Astrocyte (in vitro differentiated cells and primary cell): Measurements from ENCODE around the gene TCHH. TPM values are rescaled to one million over a fixed set of nuclear protein-coding genes. Genes with fewer than 3 reads are reported as not detected.
A peak's percentile ranks its signal among the peaks of the same experiment; 100 is the strongest.
"Not testable (repeated sequence)": the region's sequence is repeated elsewhere in the genome, so short reads cannot be mapped to it uniquely, and the experiment has no call there.

Experiments
- DNase-seq: peaks from one replicate; pipeline ENCODE4 v3.0.0-alpha.2; 2010; ENCODE audit warnings: low read depth
- FAIRE-seq: peaks from 2 replicates; lab custom pipeline; 2011; peaks lifted over from hg19 to GRCh38; lab: Jason Lieb, UNC
- H2AFZ ChIP-seq: 2 replicates; pipeline ENCODE4 v1.6.0; 2012; ENCODE audit warnings: low read depth, low read length, inconsistent platforms
- H3K27ac ChIP-seq: 2 replicates; pipeline ENCODE4 v1.5.1; 2011; ENCODE audit warnings: low read depth, low read length, inconsistent platforms
- H3K27me3 ChIP-seq: 2 replicates; pipeline ENCODE4 v1.6.0; 2011; ENCODE audit warnings: low read length, inconsistent platforms; ENCODE audit not compliant: insufficient read depth
- H3K36me3 ChIP-seq: 2 replicates; pipeline ENCODE4 v1.5.1; 2011; ENCODE audit warnings: low read length, inconsistent platforms; ENCODE audit not compliant: insufficient read depth
- H3K4me1 ChIP-seq: 2 replicates; pipeline ENCODE4 v1.5.1; 2011; ENCODE audit warnings: low read length, inconsistent platforms; ENCODE audit not compliant: insufficient read depth
- H3K4me2 ChIP-seq: 2 replicates; pipeline ENCODE4 v1.6.0; 2012; ENCODE audit warnings: low read length, inconsistent platforms
- H3K4me3 ChIP-seq: 2 replicates; pipeline ENCODE4 v1.5.1; 2011; ENCODE audit warnings: low read depth, mild to moderate bottlenecking, low read length, inconsistent platforms; ENCODE audit not compliant: insufficient read depth
- H3K79me2 ChIP-seq: 2 replicates; pipeline ENCODE4 v1.6.0; 2012; ENCODE audit warnings: mild to moderate bottlenecking, low read length, inconsistent platforms; ENCODE audit not compliant: insufficient read depth
- H3K9ac ChIP-seq: 2 replicates; pipeline ENCODE4 v1.6.0; 2012; ENCODE audit warnings: mild to moderate bottlenecking, low read length, inconsistent platforms
- H3K9me3 ChIP-seq: 2 replicates; pipeline ENCODE4 v1.5.1; 2012; ENCODE audit warnings: low read depth, mild to moderate bottlenecking, low read length, inconsistent platforms; ENCODE audit not compliant: insufficient read depth
- H4K20me1 ChIP-seq: 2 replicates; pipeline ENCODE4 v1.6.0; 2012; ENCODE audit warnings: low read length, inconsistent platforms; ENCODE audit not compliant: insufficient read depth
- H3K27ac Mint-ChIP-seq: one replicate; pipeline ENCODE4 v1.8.0; 2021; ENCODE audit warnings: mild to moderate bottlenecking, mixed read lengths; ENCODE audit not compliant: unreplicated experiment
- H3K27me3 Mint-ChIP-seq: one replicate; pipeline ENCODE4 v1.8.0; 2021; ENCODE audit warnings: low read depth, mixed read lengths; ENCODE audit not compliant: unreplicated experiment
- H3K36me3 Mint-ChIP-seq: one replicate; pipeline ENCODE4 v1.8.0; 2021; ENCODE audit warnings: low read depth, mixed read lengths; ENCODE audit not compliant: unreplicated experiment
- H3K4me1 Mint-ChIP-seq: one replicate; pipeline ENCODE4 v1.8.0; 2021; ENCODE audit warnings: low read depth, mixed read lengths; ENCODE audit not compliant: unreplicated experiment
- H3K4me3 Mint-ChIP-seq: one replicate; pipeline ENCODE4 v1.8.0; 2021; ENCODE audit warnings: mild to moderate bottlenecking, moderate library complexity, mixed read lengths; ENCODE audit not compliant: unreplicated experiment
- H3K9me3 Mint-ChIP-seq: one replicate; pipeline ENCODE4 v1.8.0; 2021; ENCODE audit warnings: mild to moderate bottlenecking, mixed read lengths; ENCODE audit not compliant: unreplicated experiment
- EZH2 ChIP-seq: IDR thresholded peaks from 2 replicates; pipeline ENCODE4 v1.6.1; 2012; ENCODE audit warnings: mild to moderate bottlenecking, low read length, inconsistent platforms; ENCODE audit not compliant: insufficient read depth
- total RNA-seq: library from RNA; stranded (reverse); gene quantifications from 2 replicates; pipeline ENCODE4 v1.2.1, GENCODE V29; 2021
- TF ChIP-seq, protein P1 (sequence below): IDR thresholded peaks from 2 replicates; pipeline ENCODE4 v1.5.1; 2011; ENCODE audit warnings: low read depth, mild to moderate bottlenecking, inconsistent platforms, low read length, moderate library complexity; ENCODE audit not compliant: insufficient read depth

Gene TCHH
- total RNA-seq, 1 donor from 2014 or later: 0.86 TPM

GRCh38 chr1:152145769-152146168 lies 30.5 kb upstream of the TCHH start:
- Histone ChIP-seq H3K4me2 (no peak overlapping the region), H3K27ac (no peak overlapping the region), H3K4me1 (no peaks in the 10 kb centered on the region), H3K36me3 (no peaks in the 10 kb centered on the region), H4K20me1 (no peaks in the 10 kb centered on the region), H3K4me3 (no peak overlapping the region), H2AFZ (no peak overlapping the region), H3K9ac (no peak overlapping the region), H3K79me2 (no peaks in the 10 kb centered on the region), H3K9me3 (peaks cover 9% of the 10 kb centered on the region), H3K27me3 (peaks cover 1% of the 10 kb centered on the region)
- no peak overlapping the region for H3K27ac Mint-ChIP-seq
- peaks cover 11% of the 10 kb centered on the region for H3K4me1 Mint-ChIP-seq
- TF ChIP-seq, protein P1, sequence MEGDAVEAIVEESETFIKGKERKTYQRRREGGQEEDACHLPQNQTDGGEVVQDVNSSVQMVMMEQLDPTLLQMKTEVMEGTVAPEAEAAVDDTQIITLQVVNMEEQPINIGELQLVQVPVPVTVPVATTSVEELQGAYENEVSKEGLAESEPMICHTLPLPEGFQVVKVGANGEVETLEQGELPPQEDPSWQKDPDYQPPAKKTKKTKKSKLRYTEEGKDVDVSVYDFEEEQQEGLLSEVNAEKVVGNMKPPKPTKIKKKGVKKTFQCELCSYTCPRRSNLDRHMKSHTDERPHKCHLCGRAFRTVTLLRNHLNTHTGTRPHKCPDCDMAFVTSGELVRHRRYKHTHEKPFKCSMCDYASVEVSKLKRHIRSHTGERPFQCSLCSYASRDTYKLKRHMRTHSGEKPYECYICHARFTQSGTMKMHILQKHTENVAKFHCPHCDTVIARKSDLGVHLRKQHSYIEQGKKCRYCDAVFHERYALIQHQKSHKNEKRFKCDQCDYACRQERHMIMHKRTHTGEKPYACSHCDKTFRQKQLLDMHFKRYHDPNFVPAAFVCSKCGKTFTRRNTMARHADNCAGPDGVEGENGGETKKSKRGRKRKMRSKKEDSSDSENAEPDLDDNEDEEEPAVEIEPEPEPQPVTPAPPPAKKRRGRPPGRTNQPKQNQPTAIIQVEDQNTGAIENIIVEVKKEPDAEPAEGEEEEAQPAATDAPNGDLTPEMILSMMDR: no peak
- no peak for TF ChIP-seq EZH2
- H3K27me3 Mint-ChIP-seq: peaks cover 10% of the 10 kb centered on the region
- DNase-seq: no peak
- H3K36me3 Mint-ChIP-seq: no peaks in the 10 kb centered on the region
- peaks cover 24% of the 10 kb centered on the region for H3K9me3 Mint-ChIP-seq
- no peak for FAIRE-seq
- no peak overlapping the region for H3K4me3 Mint-ChIP-seq

GRCh38 chr1:152144674-152145183 lies 29.5 kb upstream of the TCHH start:
- not testable (repeated sequence) for H3K79me2 ChIP-seq, H3K4me2 ChIP-seq, H3K9me3 ChIP-seq, H4K20me1 ChIP-seq, H2AFZ ChIP-seq, H3K4me3 ChIP-seq, H3K4me1 ChIP-seq, H3K27ac Mint-ChIP-seq, H3K27ac ChIP-seq, H3K36me3 Mint-ChIP-seq, FAIRE-seq, H3K4me3 Mint-ChIP-seq, DNase-seq, H3K27me3 ChIP-seq, H3K36me3 ChIP-seq, H3K9ac ChIP-seq
- peaks cover 22% of the 10 kb centered on the region for H3K9me3 Mint-ChIP-seq
- peaks cover 15% of the 10 kb centered on the region for H3K27me3 Mint-ChIP-seq
- peaks cover 11% of the 10 kb centered on the region for H3K4me1 Mint-ChIP-seq

GRCh38 chr1:152143150-152143887 lies 28.1 kb upstream of the TCHH start:
- H3K4me3 Mint-ChIP-seq: no peak overlapping the region
- Histone ChIP-seq H4K20me1 (no peaks in the 10 kb centered on the region), H3K9ac (no peak overlapping the region), H3K4me2 (no peak overlapping the region), H2AFZ (no peak overlapping the region), H3K9me3 (peaks cover 8% of the 10 kb centered on the region), H3K79me2 (no peaks in the 10 kb centered on the region), H3K4me3 (no peak overlapping the region), H3K27me3 (peaks cover 10% of the 10 kb centered on the region), H3K4me1 (no peaks in the 10 kb centered on the region), H3K36me3 (no peaks in the 10 kb centered on the region), H3K27ac (no peak overlapping the region)
- TF ChIP-seq EZH2: no peak
- TF ChIP-seq, protein P1: no peak
- H3K36me3 Mint-ChIP-seq: no peaks in the 10 kb centered on the region
- peaks cover 11% of the 10 kb centered on the region for H3K4me1 Mint-ChIP-seq
- DNase-seq (no peak), FAIRE-seq (no peak)
- peaks cover 16% of the 10 kb centered on the region for H3K9me3 Mint-ChIP-seq
- peaks cover 21% of the 10 kb centered on the region for H3K27me3 Mint-ChIP-seq
- H3K27ac Mint-ChIP-seq: peak overlapping the region; percentile 78
